Raji (cell line): ENCODE measurements around the gene UBE2I.

ENCODE experiments used
- POLR2A ChIP-seq: IDR thresholded peaks from 2 replicates; pipeline ENCODE4 v1.6.1; 2011; ENCODE audit warnings: low read depth, low read length, control low read depth; ENCODE audit not compliant: insufficient read depth

The UBE2I gene

GRCh38 chr16:1326946-1327618, 17.6 kb downstream of the UBE2I start:
- no peak for TF ChIP-seq POLR2A

GRCh38 chr16:1327619-1327947, 18.1 kb downstream of the UBE2I start:
- no peak for TF ChIP-seq POLR2A

- TF ChIP-seq POLR2A = no peak
These were observed 21.0 kb downstream of the UBE2I start for GRCh38 chr16:1330260-1330914.

- TF ChIP-seq POLR2A = no peak
These were observed 21.7 kb downstream of the UBE2I start for GRCh38 chr16:1330931-1331711.

GRCh38 chr16:1331712-1332617, 22.5 kb downstream of the UBE2I start:
- no peak for TF ChIP-seq POLR2A

GRCh38 chr16:1332618-1333148, 23.2 kb downstream of the UBE2I start:
- TF ChIP-seq POLR2A = no peak

GRCh38 chr16:1333149-1333812, 23.8 kb downstream of the UBE2I start, which contains the start of gene BAIAP3:
BAIAP3 (plus strand) TSS chr16:1333645; CDS start chr16:1338550, 4,905 bp downstream.
- TF ChIP-seq POLR2A = no peak

- TF ChIP-seq POLR2A = no peak
These were observed 24.6 kb downstream of the UBE2I start for GRCh38 chr16:1333854-1334700.

GRCh38 chr16:1334739-1335138, 25.3 kb downstream of the UBE2I start:
- TF ChIP-seq POLR2A = no peak

GRCh38 chr16:1335211-1335971, 26.0 kb downstream of the UBE2I start:
- TF ChIP-seq POLR2A = no peak

- TF ChIP-seq POLR2A = no peak
These were observed 26.6 kb downstream of the UBE2I start for GRCh38 chr16:1335996-1336395.

GRCh38 chr16:1336619-1337018, 27.2 kb downstream of the UBE2I start:
- no peak for TF ChIP-seq POLR2A

GRCh38 chr16:1337486-1337885, 28.1 kb downstream of the UBE2I start:
- TF ChIP-seq POLR2A = no peak
